Endothelial cell of umbilical vein (primary cell): ENCODE data around the gene PPARD.
"Not testable (repeated sequence)": the region's sequence is repeated elsewhere in the genome, so short reads cannot be mapped to it uniquely, and the experiment has no call there.

ENCODE experiments used
- CTCF ChIP-seq, 2 donors: IDR thresholded peaks; 1 replicate in 1 of 2; 2 replicates in 1 of 2; pipeline ENCODE4 v1.5.1; 2011; ENCODE audit warnings: low read length in 2 of 2, mild to moderate bottlenecking in 2 of 2, moderate library complexity in 2 of 2, control low read depth in 1 of 2, inconsistent platforms in 1 of 2, low read depth in 1 of 2; ENCODE audit not compliant: insufficient read depth in 1 of 2; ENCODE audit errors: extremely low read depth in 1 of 2
- POLR2A ChIP-seq: IDR thresholded peaks from 2 replicates; pipeline ENCODE4 v1.6.1; 2012; ENCODE audit warnings: low read depth, mild to moderate bottlenecking, control low read depth, low read length

GRCh38 chr6:35432702-35433101, 90.3 kb downstream of the PPARD start:
- not testable (repeated sequence) for TF ChIP-seq CTCF (IDR thresholded peaks at IDR 0.05; ENCODE audit: extremely low read depth in 1 of 2, insufficient read depth in 1 of 2, low read depth in 1 of 2, low read length in 2 of 2); POLR2A
